SK-N-SH treated with all-trans-retinoic acid at 6 μM for 48 hours (cell line): ENCODE data around the gene PTX4.
"Not testable (repeated sequence)": the region's sequence is repeated elsewhere in the genome, so short reads cannot be mapped to it uniquely, and the experiment has no call there.

ENCODE experiments used
- ATAC-seq: fragments of 200-7000 bp; cut with Tn5 transposase; 3 replicates; pipeline ENCODE4 v1.9.1; 2020; ENCODE audit warnings: mild to moderate bottlenecking, moderate library complexity
- BACH2 ChIP-seq: fragments of 250-450 bp; sonication (Bioruptor Pico); IDR thresholded peaks from 2 replicates; pipeline ENCODE4 v1.9.0; 2021; ENCODE audit warnings: mild to moderate bottlenecking, borderline replicate concordance
- CREB5 ChIP-seq: fragments of 250-450 bp; sonication (Bioruptor Pico); IDR thresholded peaks from 2 replicates; pipeline ENCODE4 v1.5.1; 2020; ENCODE audit warnings: low read depth, mild to moderate bottlenecking, moderate library complexity
- CSDC2 ChIP-seq: fragments of 250-450 bp; sonication (Bioruptor Pico); IDR thresholded peaks from 2 replicates; pipeline ENCODE4 v1.5.0; 2020; ENCODE audit warnings: mild to moderate bottlenecking, moderate library complexity
- ESRRG ChIP-seq: fragments of 250-450 bp; sonication (Bioruptor Pico); IDR thresholded peaks from 2 replicates; pipeline ENCODE4 v1.6.1; 2021; ENCODE audit warnings: mild to moderate bottlenecking
- GLIS3 ChIP-seq: fragments of 250-450 bp; sonication (Bioruptor Pico); IDR thresholded peaks from 2 replicates; pipeline ENCODE4 v1.5.0; 2020; ENCODE audit warnings: mild to moderate bottlenecking, moderate library complexity
- ISL1 ChIP-seq: fragments of 250-450 bp; sonication (Bioruptor Pico); IDR thresholded peaks from 2 replicates; pipeline ENCODE4 v2.1.2; 2022; ENCODE audit warnings: mild to moderate bottlenecking, moderate library complexity
- OSR1 ChIP-seq: fragments of 250-450 bp; sonication (Bioruptor Pico); IDR thresholded peaks from 2 replicates; pipeline ENCODE4 v1.8.0; 2022; ENCODE audit warnings: moderate library complexity, mild to moderate bottlenecking, inconsistent platforms
- PATZ1 ChIP-seq: fragments of 250-450 bp; sonication (Bioruptor Pico); IDR thresholded peaks from 2 replicates; pipeline ENCODE4 v1.8.0; 2020; ENCODE audit warnings: mild to moderate bottlenecking, moderate library complexity, borderline replicate concordance
- POU6F1 ChIP-seq: fragments of 250-450 bp; sonication (Bioruptor Pico); IDR thresholded peaks from 2 replicates; pipeline ENCODE4 v1.8.0; 2021; ENCODE audit warnings: low read depth, mild to moderate bottlenecking, moderate library complexity, borderline replicate concordance
- RARB ChIP-seq: fragments of 250-450 bp; sonication (Bioruptor Pico); IDR thresholded peaks from 2 replicates; pipeline ENCODE4 v1.8.0; 2021; ENCODE audit warnings: mild to moderate bottlenecking, moderate library complexity
- TOX ChIP-seq: fragments of 250-450 bp; sonication (Bioruptor Pico); IDR thresholded peaks from 2 replicates; pipeline ENCODE4 v1.8.0; 2021; ENCODE audit warnings: mild to moderate bottlenecking, moderate library complexity, borderline replicate concordance
- TSHZ2 ChIP-seq: fragments of 250-450 bp; sonication (Bioruptor Pico); IDR thresholded peaks from 2 replicates; pipeline ENCODE4 v1.5.0; 2020; ENCODE audit warnings: mild to moderate bottlenecking, moderate library complexity
- ZC3H10 ChIP-seq: fragments of 250-450 bp; sonication (Bioruptor Pico); IDR thresholded peaks from 2 replicates; pipeline ENCODE4 v1.5.1; 2021; ENCODE audit warnings: mild to moderate bottlenecking, moderate library complexity
- ZFP3 ChIP-seq: fragments of 250-450 bp; sonication (Bioruptor Pico); IDR thresholded peaks from 2 replicates; pipeline ENCODE4 v1.5.0; 2020; ENCODE audit warnings: mild to moderate bottlenecking, moderate library complexity
- ZFP30 ChIP-seq: fragments of 450-650 bp; formaldehyde crosslinking; IDR thresholded peaks from 2 replicates; pipeline ENCODE4 v1.5.0; 2022; ENCODE audit warnings: mild to moderate bottlenecking, moderate library complexity
- ZNF565 ChIP-seq: fragments of 450-650 bp; formaldehyde crosslinking; conservative IDR thresholded peaks from 2 replicates; pipeline ENCODE4 v1.5.0; 2020; ENCODE audit warnings: low read depth, mild to moderate bottlenecking, moderate library complexity
- ZNF8 ChIP-seq: fragments of 450-650 bp; formaldehyde crosslinking; IDR thresholded peaks from 2 replicates; pipeline ENCODE4 v1.5.0; 2020; ENCODE audit warnings: mild to moderate bottlenecking, moderate library complexity

The PTX4 gene

GRCh38 chr16:1481906-1482835 lies 6.6 kb downstream of the PTX4 start (continued):
- TF ChIP-seq POU6F1 (CRISPR knock-in tag) = no peak
- no peak for TF ChIP-seq ZFP3 (CRISPR knock-in tag)
- TF ChIP-seq TOX (CRISPR knock-in tag) = no peak
- no peak for TF ChIP-seq RARB (CRISPR knock-in tag)
- no peak for TF ChIP-seq OSR1 (CRISPR knock-in tag)

GRCh38 chr16:1478937-1479336 lies 9.8 kb downstream of the PTX4 start:
- ATAC-seq = not testable (repeated sequence)
- TF ChIP-seq ZNF8 (CRISPR knock-in tag) = 0 out of 2 replicates have a peak, but pooled peaks have one; percentile 47

- no peak for TF ChIP-seq CREB5
- no peak for TF ChIP-seq ZFP30 (CRISPR knock-in tag)
- no peak for TF ChIP-seq TSHZ2 (CRISPR knock-in tag)
- TF ChIP-seq POU6F1 (CRISPR knock-in tag) = no peak
- TF ChIP-seq ZNF565 (CRISPR knock-in tag) = no peak
- no peak for TF ChIP-seq PATZ1 (CRISPR knock-in tag)
- no peak for TF ChIP-seq GLIS3 (CRISPR knock-in tag)
- no peak for TF ChIP-seq TOX (CRISPR knock-in tag)
- no peak for TF ChIP-seq ISL1
- TF ChIP-seq ZNF8 (CRISPR knock-in tag) = no peak
- no peak for TF ChIP-seq ESRRG (CRISPR knock-in tag)
- TF ChIP-seq RARB (CRISPR knock-in tag) = no peak
- no peak for TF ChIP-seq OSR1 (CRISPR knock-in tag)
- TF ChIP-seq CSDC2 (CRISPR knock-in tag) = no peak
- ATAC-seq = no peak
These were observed 11.7 kb downstream of the PTX4 start for GRCh38 chr16:1477033-1477432.

- no peak for ATAC-seq
- TF ChIP-seq TSHZ2 (CRISPR knock-in tag) = no peak
- no peak for TF ChIP-seq ZFP3 (CRISPR knock-in tag)
- TF ChIP-seq ZC3H10 (CRISPR knock-in tag) = no peak
- no peak for TF ChIP-seq GLIS3 (CRISPR knock-in tag)
- TF ChIP-seq CREB5 = no peak
- no peak for TF ChIP-seq OSR1 (CRISPR knock-in tag)
- no peak for TF ChIP-seq PATZ1 (CRISPR knock-in tag)
- TF ChIP-seq ZNF565 (CRISPR knock-in tag) = no peak
- no peak for TF ChIP-seq BACH2 (CRISPR knock-in tag)
These were observed 13.1 kb downstream of the PTX4 start for GRCh38 chr16:1475552-1476114.
